OCI-LY1 (cell line): ENCODE data around the gene PLEKHA7.

Source experiments
- H2AFZ ChIP-seq: fragments of 200-600 bp; sonication (generic), shearing (Covaris generic); 2 replicates; pipeline ENCODE4 v1.6.0; 2014; ENCODE audit warnings: antibody characterized with exemption, mild to moderate bottlenecking, low read length
- H3F3A ChIP-seq: fragments of 200-600 bp; sonication (generic), shearing (Covaris generic); 2 replicates; pipeline ENCODE4 v1.6.0; 2014; ENCODE audit warnings: mild to moderate bottlenecking, antibody characterized with exemption, low read length, moderate library complexity; ENCODE audit not compliant: insufficient read depth
- H3K27ac ChIP-seq: fragments of 200-600 bp; sonication (generic); 2 replicates; pipeline ENCODE4 v1.5.1; 2014; ENCODE audit warnings: low read length, mixed run types, mild to moderate bottlenecking, low read depth; ENCODE audit not compliant: poor library complexity, severe bottlenecking
- H3K27me3 ChIP-seq: fragments of 200-600 bp; sonication (generic); 2 replicates; pipeline ENCODE4 v1.6.0; 2014; ENCODE audit warnings: antibody characterized with exemption, mild to moderate bottlenecking, low read length, moderate library complexity; ENCODE audit not compliant: insufficient read depth
- H3K36me3 ChIP-seq: fragments of 200-600 bp; sonication (generic); 2 replicates; pipeline ENCODE4 v1.6.1; 2014; ENCODE audit warnings: mild to moderate bottlenecking, antibody characterized with exemption, low read length, moderate library complexity, mixed read lengths; ENCODE audit not compliant: insufficient read depth
- H3K4me1 ChIP-seq: fragments of 200-600 bp; sonication (generic); 2 replicates; pipeline ENCODE4 v1.5.1; 2014; ENCODE audit warnings: mild to moderate bottlenecking, low read length, moderate library complexity; ENCODE audit not compliant: insufficient read depth, severe bottlenecking
- H3K4me2 ChIP-seq: fragments of 200-600 bp; sonication (generic), shearing (Covaris generic); 2 replicates; pipeline ENCODE4 v1.6.1; 2014; ENCODE audit warnings: low read length
- H3K4me3 ChIP-seq: fragments of 200-600 bp; sonication (generic); 2 replicates; pipeline ENCODE4 v1.5.1; 2014; ENCODE audit warnings: low read length, low read depth, mild to moderate bottlenecking, mixed read lengths; ENCODE audit not compliant: poor library complexity, severe bottlenecking
- H3K79me2 ChIP-seq: fragments of 200-600 bp; shearing (Covaris generic); 2 replicates; pipeline ENCODE4 v1.6.1; 2016; ENCODE audit warnings: mixed run types, low read length, mixed read lengths; ENCODE audit not compliant: insufficient read depth
- H3K9ac ChIP-seq: fragments of 200-600 bp; sonication (generic), shearing (Covaris generic); 2 replicates; pipeline ENCODE4 v1.6.1; 2014; ENCODE audit warnings: mild to moderate bottlenecking, low read length, mixed read lengths
- H3K9me2 ChIP-seq: fragments of 200-600 bp; sonication (generic), shearing (Covaris generic); 2 replicates; pipeline ENCODE4 v1.6.1; 2014; ENCODE audit warnings: low read depth, mild to moderate bottlenecking, low read length, mixed read lengths
- H3K9me3 ChIP-seq: fragments of 200-600 bp; shearing (Covaris generic); 2 replicates; pipeline ENCODE4 v1.6.1; 2014; ENCODE audit warnings: low read length, mixed read lengths
- H4K20me1 ChIP-seq: fragments of 200-600 bp; sonication (generic), shearing (Covaris generic); 2 replicates; pipeline ENCODE4 v1.6.0; 2016; ENCODE audit warnings: mild to moderate bottlenecking, low read length; ENCODE audit not compliant: insufficient read depth
- EZH2 ChIP-seq: fragments of 200-600 bp; sonication (generic), shearing (Covaris generic); IDR thresholded peaks from 2 replicates; pipeline ENCODE4 v1.8.0; 2017; ENCODE audit warnings: borderline replicate concordance, mixed run types, mild to moderate bottlenecking, antibody characterized with exemption, low read length, moderate library complexity, mixed read lengths
- TF ChIP-seq, protein P1 (sequence below): fragments of 200-600 bp; sonication (generic), shearing (Covaris generic); IDR thresholded peaks from 2 replicates; pipeline ENCODE4 v1.5.1; 2017; ENCODE audit warnings: mild to moderate bottlenecking, antibody characterized with exemption, low read length, moderate library complexity, mixed read lengths

The PLEKHA7 gene

DNA sequence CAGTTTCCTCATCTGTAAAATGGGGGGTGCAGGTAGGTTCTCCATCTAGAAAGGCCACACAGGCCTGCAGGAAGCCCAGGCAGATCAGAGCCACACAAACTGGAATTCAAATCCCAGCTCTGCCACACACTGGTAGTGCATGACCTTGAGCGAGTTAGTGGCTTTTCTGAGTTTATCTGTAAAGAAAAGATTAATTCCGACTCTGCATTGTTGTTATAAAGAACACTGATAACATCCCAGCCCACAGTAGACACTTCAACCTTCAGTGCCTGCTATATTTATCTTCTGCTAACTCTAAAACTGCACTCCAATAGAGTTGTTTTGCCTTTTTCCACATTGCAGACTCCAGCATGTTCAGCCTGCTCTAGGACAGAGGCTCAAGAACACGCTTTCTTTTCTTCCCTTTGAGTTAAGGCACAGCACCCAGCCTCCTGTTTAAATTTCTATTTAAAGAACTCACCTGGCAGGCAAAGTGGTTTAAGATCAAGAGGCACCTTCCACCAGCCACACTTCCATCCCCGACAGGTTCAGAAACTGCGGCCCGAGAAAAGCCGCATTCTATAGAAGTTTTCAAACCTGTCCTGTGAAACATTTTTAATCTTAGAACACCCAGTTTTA, 133.9 kb downstream of the PLEKHA7 start:
- Histone ChIP-seq H3K4me1 (no peaks in the 10 kb centered on the region), H3K4me3 (no peak overlapping the region), H3K36me3 (no peaks in the 10 kb centered on the region), H3K27ac (no peak overlapping the region), H3K4me2 (no peak overlapping the region), H3F3A (no peaks in the 10 kb centered on the region), H3K9ac (no peak overlapping the region), H4K20me1 (no peaks in the 10 kb centered on the region), H3K9me3 (no peaks in the 10 kb centered on the region), H2AFZ (no peak overlapping the region), H3K79me2 (no peaks in the 10 kb centered on the region), H3K9me2 (no peaks in the 10 kb centered on the region), H3K27me3 (0 out of 2 replicates have a peak, but pooled peaks cover 5% of the 10 kb centered on the region)
- TF ChIP-seq, protein P1, sequence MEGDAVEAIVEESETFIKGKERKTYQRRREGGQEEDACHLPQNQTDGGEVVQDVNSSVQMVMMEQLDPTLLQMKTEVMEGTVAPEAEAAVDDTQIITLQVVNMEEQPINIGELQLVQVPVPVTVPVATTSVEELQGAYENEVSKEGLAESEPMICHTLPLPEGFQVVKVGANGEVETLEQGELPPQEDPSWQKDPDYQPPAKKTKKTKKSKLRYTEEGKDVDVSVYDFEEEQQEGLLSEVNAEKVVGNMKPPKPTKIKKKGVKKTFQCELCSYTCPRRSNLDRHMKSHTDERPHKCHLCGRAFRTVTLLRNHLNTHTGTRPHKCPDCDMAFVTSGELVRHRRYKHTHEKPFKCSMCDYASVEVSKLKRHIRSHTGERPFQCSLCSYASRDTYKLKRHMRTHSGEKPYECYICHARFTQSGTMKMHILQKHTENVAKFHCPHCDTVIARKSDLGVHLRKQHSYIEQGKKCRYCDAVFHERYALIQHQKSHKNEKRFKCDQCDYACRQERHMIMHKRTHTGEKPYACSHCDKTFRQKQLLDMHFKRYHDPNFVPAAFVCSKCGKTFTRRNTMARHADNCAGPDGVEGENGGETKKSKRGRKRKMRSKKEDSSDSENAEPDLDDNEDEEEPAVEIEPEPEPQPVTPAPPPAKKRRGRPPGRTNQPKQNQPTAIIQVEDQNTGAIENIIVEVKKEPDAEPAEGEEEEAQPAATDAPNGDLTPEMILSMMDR, result no peak
- no peak for TF ChIP-seq EZH2

- H3K27ac ChIP-seq, result no peak overlapping the region
- H3F3A ChIP-seq, result no peaks in the 10 kb centered on the region
- no peaks in the 10 kb centered on the region for H3K79me2 ChIP-seq
- no peak overlapping the region for H3K4me2 ChIP-seq
- 0 out of 2 replicates have a peak, but pooled peaks cover 5% of the 10 kb centered on the region for H3K27me3 ChIP-seq
- no peaks in the 10 kb centered on the region for H3K36me3 ChIP-seq
- H2AFZ ChIP-seq, result no peak overlapping the region
- H3K4me3 ChIP-seq, result no peak overlapping the region
- no peaks in the 10 kb centered on the region for H3K9me2 ChIP-seq
- no peaks in the 10 kb centered on the region for H3K4me1 ChIP-seq
- no peaks in the 10 kb centered on the region for H4K20me1 ChIP-seq
- no peak overlapping the region for H3K9ac ChIP-seq
- TF ChIP-seq EZH2, result no peak
- TF ChIP-seq, protein P1, result no peak
- no peaks in the 10 kb centered on the region for H3K9me3 ChIP-seq
Measured at GRCh38 chr11:16879690-16880089, 134.5 kb downstream of the PLEKHA7 start.

DNA sequence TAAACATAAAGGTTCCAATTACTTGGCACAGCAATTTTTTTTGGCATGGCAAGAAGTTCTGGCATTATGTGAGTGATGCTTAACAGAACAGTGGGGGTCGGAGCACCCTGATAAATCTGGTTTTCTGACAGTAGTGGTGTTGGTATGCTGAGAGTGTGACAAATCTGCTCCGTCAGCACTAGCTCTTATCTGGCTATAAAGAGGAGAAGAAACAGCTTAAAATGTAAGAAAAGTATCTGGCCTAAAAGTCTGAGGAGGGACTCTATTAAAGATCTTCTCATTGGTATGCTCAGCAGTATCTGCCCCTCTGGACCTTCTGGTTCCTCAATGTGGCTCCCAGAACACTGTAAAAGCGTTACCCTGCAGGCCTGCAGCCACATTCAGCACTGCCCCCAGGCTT, 137.4 kb downstream of the PLEKHA7 start:
- H3K27ac ChIP-seq, result no peak overlapping the region
- H3K79me2 ChIP-seq, result no peaks in the 10 kb centered on the region
- no peak overlapping the region for H3K4me2 ChIP-seq
- H3K36me3 ChIP-seq, result no peaks in the 10 kb centered on the region
- no peaks in the 10 kb centered on the region for H3K4me1 ChIP-seq
- 0 out of 2 replicates have a peak, but pooled peaks cover 5% of the 10 kb centered on the region for H3K27me3 ChIP-seq
- H3K4me3 ChIP-seq, result no peak overlapping the region
- no peak overlapping the region for H2AFZ ChIP-seq
- TF ChIP-seq EZH2, result no peak
- TF ChIP-seq, protein P1, result no peak
- H3K9ac ChIP-seq, result no peak overlapping the region
- no peaks in the 10 kb centered on the region for H3F3A ChIP-seq
- no peaks in the 10 kb centered on the region for H3K9me3 ChIP-seq
- H3K9me2 ChIP-seq, result no peaks in the 10 kb centered on the region
- H4K20me1 ChIP-seq, result no peaks in the 10 kb centered on the region
